GM23338 (cell line): ENCODE data around the gene KNTC1. TPM values are rescaled to one million over a fixed set of nuclear protein-coding genes. Genes with fewer than 3 reads are reported as not detected.

ENCODE experiments used
- ATAC-seq: fragments of 200-7000 bp; cut with Tn5 transposase; 3 replicates; pipeline ENCODE4 v1.9.1; 2020
- DNase-seq: peaks from one replicate; pipeline ENCODE4 v3.0.0-alpha.2; 2015; ENCODE audit warnings: low spot score
- H2AFZ ChIP-seq: fragments of 200-600 bp; sonication (generic); 2 replicates; pipeline ENCODE4 v1.8.0; 2016; ENCODE audit warnings: antibody characterized with exemption, mild to moderate bottlenecking, moderate library complexity
- H3F3A ChIP-seq: fragments of 200-600 bp; sonication (generic); replicated peaks from 2 replicates; pipeline ENCODE4 v1.8.0; 2017; ENCODE audit warnings: antibody characterized with exemption, mixed run types, low read depth
- H3K27ac ChIP-seq: fragments of 200-600 bp; sonication (generic); 2 replicates; pipeline ENCODE4 v1.6.1; 2016; ENCODE audit warnings: low read depth
- H3K27me3 ChIP-seq: fragments of 200-600 bp; sonication (generic); 2 replicates; pipeline ENCODE4 v1.8.0; 2016; ENCODE audit warnings: mild to moderate bottlenecking, mixed run types, moderate library complexity; ENCODE audit not compliant: insufficient read depth
- H3K36me3 ChIP-seq: fragments of 200-600 bp; sonication (generic); 2 replicates; pipeline ENCODE4 v1.8.0; 2016; ENCODE audit warnings: mild to moderate bottlenecking; ENCODE audit not compliant: insufficient read depth
- H3K4me1 ChIP-seq: fragments of 200-600 bp; sonication (generic); 2 replicates; pipeline ENCODE4 v1.8.0; 2016; ENCODE audit warnings: mild to moderate bottlenecking, moderate library complexity; ENCODE audit not compliant: insufficient read depth
- H3K4me2 ChIP-seq: fragments of 200-600 bp; sonication (generic); 2 replicates; pipeline ENCODE4 v1.7.1; 2017; ENCODE audit warnings: mixed run types
- H3K4me3 ChIP-seq: fragments of 200-600 bp; sonication (generic); 2 replicates; pipeline ENCODE4 v1.6.1; 2016; ENCODE audit warnings: mixed run types
- H3K79me2 ChIP-seq: fragments of 200-600 bp; sonication (generic); replicated peaks from 2 replicates; pipeline ENCODE4 v1.8.0; 2017; ENCODE audit warnings: mild to moderate bottlenecking; ENCODE audit not compliant: insufficient read depth
- H3K9me2 ChIP-seq: fragments of 200-600 bp; sonication (generic); 2 replicates; pipeline ENCODE4 v1.8.0; 2017; ENCODE audit not compliant: insufficient read depth
- H4K20me1 ChIP-seq: fragments of 200-600 bp; sonication (generic); replicated peaks from 2 replicates; pipeline ENCODE4 v1.8.0; 2017; ENCODE audit warnings: mild to moderate bottlenecking; ENCODE audit not compliant: insufficient read depth
- H3K27ac Mint-ChIP-seq: 2 replicates; pipeline ENCODE4 v1.8.0; 2020; ENCODE audit warnings: inconsistent platforms, mild to moderate bottlenecking, moderate library complexity, mixed read lengths
- H3K27me3 Mint-ChIP-seq: 3 replicates; pipeline ENCODE4 v1.8.0; 2022; ENCODE audit warnings: low read depth, mild to moderate bottlenecking, moderate library complexity, mixed read lengths, inconsistent platforms; ENCODE audit not compliant: insufficient read depth, poor library complexity
- H3K36me3 Mint-ChIP-seq: 3 replicates; pipeline ENCODE4 v1.8.0; 2021; ENCODE audit warnings: low read depth, mild to moderate bottlenecking, inconsistent platforms, moderate library complexity, mixed read lengths
- H3K4me1 Mint-ChIP-seq: 3 replicates; pipeline ENCODE4 v1.8.0; 2020; ENCODE audit warnings: mild to moderate bottlenecking, inconsistent platforms, mixed read lengths
- H3K4me3 Mint-ChIP-seq: 3 replicates; pipeline ENCODE4 v1.8.0; 2021; ENCODE audit warnings: moderate library complexity, mild to moderate bottlenecking, inconsistent platforms, mixed read lengths
- H3K9me3 Mint-ChIP-seq: 3 replicates; pipeline ENCODE4 v1.8.0; 2020; ENCODE audit warnings: moderate library complexity, mild to moderate bottlenecking, inconsistent platforms, mixed read lengths
- CREB1 ChIP-seq: fragments of 250-450 bp; sonication (Bioruptor Pico); IDR thresholded peaks from 2 replicates; pipeline ENCODE4 v1.5.0; 2020; ENCODE audit warnings: low read depth, mild to moderate bottlenecking, moderate library complexity
- EZH2 ChIP-seq: fragments of 200-600 bp; sonication (generic); IDR thresholded peaks from one replicate; pipeline ENCODE4 v1.8.0; 2017; ENCODE audit warnings: antibody characterized with exemption, mild to moderate bottlenecking, low read depth; ENCODE audit not compliant: unreplicated experiment
- EZH2phosphoT487 ChIP-seq: fragments of 200-600 bp; sonication (generic); IDR thresholded peaks from one replicate; pipeline ENCODE4 v1.8.1; 2018; ENCODE audit warnings: antibody characterized with exemption; ENCODE audit not compliant: unreplicated experiment
- JUNB ChIP-seq: IDR thresholded peaks from one replicate; pipeline ENCODE4 v1.6.1; 2016; ENCODE audit warnings: antibody characterized with exemption; ENCODE audit not compliant: unreplicated experiment
- NANOG ChIP-seq: IDR thresholded peaks from 2 replicates; pipeline ENCODE4 v1.6.1; 2016; ENCODE audit warnings: antibody characterized with exemption, borderline replicate concordance
- POLR2AphosphoS5 ChIP-seq: IDR thresholded peaks from 2 replicates; pipeline ENCODE4 v1.6.1; 2016; ENCODE audit warnings: antibody characterized with exemption, low read depth
- STAT1 ChIP-seq: IDR thresholded peaks from one replicate; pipeline ENCODE4 v1.6.1; 2016; ENCODE audit warnings: antibody characterized with exemption; ENCODE audit not compliant: unreplicated experiment
- ZNF114 ChIP-seq: fragments of 250-450 bp; sonication (Bioruptor Pico); IDR thresholded peaks from 2 replicates; pipeline ENCODE4 v1.5.0; 2020; ENCODE audit warnings: mild to moderate bottlenecking, moderate library complexity
- ZNF331 ChIP-seq: fragments of 250-450 bp; sonication (Bioruptor Pico); IDR thresholded peaks from 2 replicates; pipeline ENCODE4 v1.5.0; 2020; ENCODE audit warnings: low read depth, mild to moderate bottlenecking, moderate library complexity
- polyA plus RNA-seq: library from polyadenylated mRNA; unstranded; fragments of >200 nt; fragmentation: Nextera tagmentation; extraction: Ambion mirVana; gene quantifications from 2 replicates; pipeline ENCODE4 v1.2.1, GENCODE V29; 2016
- total RNA-seq: library from RNA; depleted of rRNA; stranded (reverse); fragments of >200 nt; shearing (Covaris generic); gene quantifications from 2 replicates; pipeline ENCODE4 v1.2.3, GENCODE V29; 2014
- TF ChIP-seq, protein P1 (sequence below), 2 experiments: fragments of 200-600 bp in 1 of 2; sonication (generic) in 1 of 2; conservative IDR thresholded peaks; 2 replicates each; pipeline versions ENCODE4 v1.5.1 to v1.6.1; 2016 to 2017; ENCODE audit warnings: antibody characterized with exemption in 2 of 2, low read depth in 2 of 2, mild to moderate bottlenecking in 2 of 2, moderate library complexity in 1 of 2
- TF ChIP-seq, protein P2 (sequence below): IDR thresholded peaks from 2 replicates; pipeline ENCODE4 v1.6.1; 2016; ENCODE audit warnings: antibody characterized with exemption
- TF ChIP-seq, protein P3 (sequence below): IDR thresholded peaks from one replicate; pipeline ENCODE4 v1.6.1; 2018; ENCODE audit warnings: antibody characterized with exemption; ENCODE audit not compliant: unreplicated experiment
- TF ChIP-seq, protein P4 (sequence below): fragments of 250-450 bp; sonication (Bioruptor Pico); IDR thresholded peaks from 2 replicates; pipeline ENCODE4 v1.5.0; 2020; ENCODE audit warnings: mild to moderate bottlenecking, moderate library complexity

Gene KNTC1
- total and polyA plus RNA-seq, 2 experiments from 2014 or later: 55.2 to 98.0 TPM

DNA sequence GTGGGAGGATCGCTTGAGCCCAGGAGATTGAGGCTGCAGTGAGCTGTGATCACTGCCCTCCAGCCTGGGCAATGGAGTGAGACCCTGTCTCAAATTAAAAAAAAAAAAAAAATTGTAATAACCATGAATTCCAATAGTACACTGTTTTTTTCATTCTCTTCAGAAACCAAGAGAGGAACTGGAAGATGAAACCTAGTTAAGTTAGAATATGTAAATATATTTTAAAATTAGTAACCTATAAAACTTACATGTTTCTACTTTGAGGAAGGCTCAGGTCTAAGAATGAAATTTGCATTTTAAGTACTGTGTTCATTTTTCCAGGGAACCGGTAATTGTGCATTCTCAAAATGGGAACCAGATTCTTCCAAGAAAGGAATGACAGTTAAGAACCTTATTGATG, 18.8 kb downstream of the KNTC1 start:
- TF ChIP-seq, protein P1, sequence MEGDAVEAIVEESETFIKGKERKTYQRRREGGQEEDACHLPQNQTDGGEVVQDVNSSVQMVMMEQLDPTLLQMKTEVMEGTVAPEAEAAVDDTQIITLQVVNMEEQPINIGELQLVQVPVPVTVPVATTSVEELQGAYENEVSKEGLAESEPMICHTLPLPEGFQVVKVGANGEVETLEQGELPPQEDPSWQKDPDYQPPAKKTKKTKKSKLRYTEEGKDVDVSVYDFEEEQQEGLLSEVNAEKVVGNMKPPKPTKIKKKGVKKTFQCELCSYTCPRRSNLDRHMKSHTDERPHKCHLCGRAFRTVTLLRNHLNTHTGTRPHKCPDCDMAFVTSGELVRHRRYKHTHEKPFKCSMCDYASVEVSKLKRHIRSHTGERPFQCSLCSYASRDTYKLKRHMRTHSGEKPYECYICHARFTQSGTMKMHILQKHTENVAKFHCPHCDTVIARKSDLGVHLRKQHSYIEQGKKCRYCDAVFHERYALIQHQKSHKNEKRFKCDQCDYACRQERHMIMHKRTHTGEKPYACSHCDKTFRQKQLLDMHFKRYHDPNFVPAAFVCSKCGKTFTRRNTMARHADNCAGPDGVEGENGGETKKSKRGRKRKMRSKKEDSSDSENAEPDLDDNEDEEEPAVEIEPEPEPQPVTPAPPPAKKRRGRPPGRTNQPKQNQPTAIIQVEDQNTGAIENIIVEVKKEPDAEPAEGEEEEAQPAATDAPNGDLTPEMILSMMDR (conservative IDR thresholded peaks at IDR 0.05; ENCODE audit: low read depth in 2 of 2): no peak
- TF ChIP-seq ZNF114 (CRISPR knock-in tag) (no peak), EZH2 (no peak), POLR2AphosphoS5 (no peak), ZNF331 (CRISPR knock-in tag) (no peak), STAT1 (no peak), NANOG (no peak), EZH2phosphoT487 (no peak), JUNB (no peak), CREB1 (no peak)
- TF ChIP-seq, protein P2, sequence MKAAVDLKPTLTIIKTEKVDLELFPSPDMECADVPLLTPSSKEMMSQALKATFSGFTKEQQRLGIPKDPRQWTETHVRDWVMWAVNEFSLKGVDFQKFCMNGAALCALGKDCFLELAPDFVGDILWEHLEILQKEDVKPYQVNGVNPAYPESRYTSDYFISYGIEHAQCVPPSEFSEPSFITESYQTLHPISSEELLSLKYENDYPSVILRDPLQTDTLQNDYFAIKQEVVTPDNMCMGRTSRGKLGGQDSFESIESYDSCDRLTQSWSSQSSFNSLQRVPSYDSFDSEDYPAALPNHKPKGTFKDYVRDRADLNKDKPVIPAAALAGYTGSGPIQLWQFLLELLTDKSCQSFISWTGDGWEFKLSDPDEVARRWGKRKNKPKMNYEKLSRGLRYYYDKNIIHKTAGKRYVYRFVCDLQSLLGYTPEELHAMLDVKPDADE: no peak
- TF ChIP-seq, protein P3, sequence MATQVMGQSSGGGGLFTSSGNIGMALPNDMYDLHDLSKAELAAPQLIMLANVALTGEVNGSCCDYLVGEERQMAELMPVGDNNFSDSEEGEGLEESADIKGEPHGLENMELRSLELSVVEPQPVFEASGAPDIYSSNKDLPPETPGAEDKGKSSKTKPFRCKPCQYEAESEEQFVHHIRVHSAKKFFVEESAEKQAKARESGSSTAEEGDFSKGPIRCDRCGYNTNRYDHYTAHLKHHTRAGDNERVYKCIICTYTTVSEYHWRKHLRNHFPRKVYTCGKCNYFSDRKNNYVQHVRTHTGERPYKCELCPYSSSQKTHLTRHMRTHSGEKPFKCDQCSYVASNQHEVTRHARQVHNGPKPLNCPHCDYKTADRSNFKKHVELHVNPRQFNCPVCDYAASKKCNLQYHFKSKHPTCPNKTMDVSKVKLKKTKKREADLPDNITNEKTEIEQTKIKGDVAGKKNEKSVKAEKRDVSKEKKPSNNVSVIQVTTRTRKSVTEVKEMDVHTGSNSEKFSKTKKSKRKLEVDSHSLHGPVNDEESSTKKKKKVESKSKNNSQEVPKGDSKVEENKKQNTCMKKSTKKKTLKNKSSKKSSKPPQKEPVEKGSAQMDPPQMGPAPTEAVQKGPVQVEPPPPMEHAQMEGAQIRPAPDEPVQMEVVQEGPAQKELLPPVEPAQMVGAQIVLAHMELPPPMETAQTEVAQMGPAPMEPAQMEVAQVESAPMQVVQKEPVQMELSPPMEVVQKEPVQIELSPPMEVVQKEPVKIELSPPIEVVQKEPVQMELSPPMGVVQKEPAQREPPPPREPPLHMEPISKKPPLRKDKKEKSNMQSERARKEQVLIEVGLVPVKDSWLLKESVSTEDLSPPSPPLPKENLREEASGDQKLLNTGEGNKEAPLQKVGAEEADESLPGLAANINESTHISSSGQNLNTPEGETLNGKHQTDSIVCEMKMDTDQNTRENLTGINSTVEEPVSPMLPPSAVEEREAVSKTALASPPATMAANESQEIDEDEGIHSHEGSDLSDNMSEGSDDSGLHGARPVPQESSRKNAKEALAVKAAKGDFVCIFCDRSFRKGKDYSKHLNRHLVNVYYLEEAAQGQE: no peak
- TF ChIP-seq, protein P4, sequence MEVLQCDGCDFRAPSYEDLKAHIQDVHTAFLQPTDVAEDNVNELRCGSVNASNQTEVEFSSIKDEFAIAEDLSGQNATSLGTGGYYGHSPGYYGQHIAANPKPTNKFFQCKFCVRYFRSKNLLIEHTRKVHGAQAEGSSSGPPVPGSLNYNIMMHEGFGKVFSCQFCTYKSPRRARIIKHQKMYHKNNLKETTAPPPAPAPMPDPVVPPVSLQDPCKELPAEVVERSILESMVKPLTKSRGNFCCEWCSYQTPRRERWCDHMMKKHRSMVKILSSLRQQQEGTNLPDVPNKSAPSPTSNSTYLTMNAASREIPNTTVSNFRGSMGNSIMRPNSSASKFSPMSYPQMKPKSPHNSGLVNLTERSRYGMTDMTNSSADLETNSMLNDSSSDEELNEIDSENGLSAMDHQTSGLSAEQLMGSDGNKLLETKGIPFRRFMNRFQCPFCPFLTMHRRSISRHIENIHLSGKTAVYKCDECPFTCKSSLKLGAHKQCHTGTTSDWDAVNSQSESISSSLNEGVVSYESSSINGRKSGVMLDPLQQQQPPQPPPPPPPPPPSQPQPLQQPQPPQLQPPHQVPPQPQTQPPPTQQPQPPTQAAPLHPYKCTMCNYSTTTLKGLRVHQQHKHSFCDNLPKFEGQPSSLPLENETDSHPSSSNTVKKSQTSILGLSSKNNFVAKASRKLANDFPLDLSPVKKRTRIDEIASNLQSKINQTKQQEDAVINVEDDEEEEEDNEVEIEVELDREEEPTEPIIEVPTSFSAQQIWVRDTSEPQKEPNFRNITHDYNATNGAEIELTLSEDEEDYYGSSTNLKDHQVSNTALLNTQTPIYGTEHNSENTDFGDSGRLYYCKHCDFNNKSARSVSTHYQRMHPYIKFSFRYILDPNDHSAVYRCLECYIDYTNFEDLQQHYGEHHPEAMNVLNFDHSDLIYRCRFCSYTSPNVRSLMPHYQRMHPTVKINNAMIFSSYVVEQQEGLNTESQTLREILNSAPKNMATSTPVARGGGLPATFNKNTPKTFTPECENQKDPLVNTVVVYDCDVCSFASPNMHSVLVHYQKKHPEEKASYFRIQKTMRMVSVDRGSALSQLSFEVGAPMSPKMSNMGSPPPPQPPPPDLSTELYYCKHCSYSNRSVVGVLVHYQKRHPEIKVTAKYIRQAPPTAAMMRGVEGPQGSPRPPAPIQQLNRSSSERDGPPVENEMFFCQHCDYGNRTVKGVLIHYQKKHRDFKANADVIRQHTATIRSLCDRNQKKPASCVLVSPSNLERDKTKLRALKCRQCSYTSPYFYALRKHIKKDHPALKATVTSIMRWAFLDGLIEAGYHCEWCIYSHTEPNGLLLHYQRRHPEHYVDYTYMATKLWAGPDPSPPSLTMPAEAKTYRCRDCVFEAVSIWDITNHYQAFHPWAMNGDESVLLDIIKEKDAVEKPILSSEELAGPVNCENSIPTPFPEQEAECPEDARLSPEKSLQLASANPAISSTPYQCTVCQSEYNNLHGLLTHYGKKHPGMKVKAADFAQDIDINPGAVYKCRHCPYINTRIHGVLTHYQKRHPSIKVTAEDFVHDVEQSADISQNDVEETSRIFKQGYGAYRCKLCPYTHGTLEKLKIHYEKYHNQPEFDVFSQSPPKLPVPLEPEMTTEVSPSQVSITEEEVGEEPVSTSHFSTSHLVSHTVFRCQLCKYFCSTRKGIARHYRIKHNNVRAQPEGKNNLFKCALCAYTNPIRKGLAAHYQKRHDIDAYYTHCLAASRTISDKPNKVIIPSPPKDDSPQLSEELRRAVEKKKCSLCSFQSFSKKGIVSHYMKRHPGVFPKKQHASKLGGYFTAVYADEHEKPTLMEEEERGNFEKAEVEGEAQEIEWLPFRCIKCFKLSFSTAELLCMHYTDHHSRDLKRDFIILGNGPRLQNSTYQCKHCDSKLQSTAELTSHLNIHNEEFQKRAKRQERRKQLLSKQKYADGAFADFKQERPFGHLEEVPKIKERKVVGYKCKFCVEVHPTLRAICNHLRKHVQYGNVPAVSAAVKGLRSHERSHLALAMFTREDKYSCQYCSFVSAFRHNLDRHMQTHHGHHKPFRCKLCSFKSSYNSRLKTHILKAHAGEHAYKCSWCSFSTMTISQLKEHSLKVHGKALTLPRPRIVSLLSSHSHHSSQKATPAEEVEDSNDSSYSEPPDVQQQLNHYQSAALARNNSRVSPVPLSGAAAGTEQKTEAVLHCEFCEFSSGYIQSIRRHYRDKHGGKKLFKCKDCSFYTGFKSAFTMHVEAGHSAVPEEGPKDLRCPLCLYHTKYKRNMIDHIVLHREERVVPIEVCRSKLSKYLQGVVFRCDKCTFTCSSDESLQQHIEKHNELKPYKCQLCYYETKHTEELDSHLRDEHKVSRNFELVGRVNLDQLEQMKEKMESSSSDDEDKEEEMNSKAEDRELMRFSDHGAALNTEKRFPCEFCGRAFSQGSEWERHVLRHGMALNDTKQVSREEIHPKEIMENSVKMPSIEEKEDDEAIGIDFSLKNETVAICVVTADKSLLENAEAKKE (CRISPR knock-in tag): no peak
- Histone ChIP-seq H3K9me2 (no peaks in the 10 kb centered on the region), H3K4me3 (no peak overlapping the region), H3K4me2 (no peak overlapping the region), H3F3A (no peaks in the 10 kb centered on the region), H3K27me3 (no peaks in the 10 kb centered on the region), H3K27ac (no peak overlapping the region), H3K79me2 (no peaks in the 10 kb centered on the region), H3K4me1 (no peaks in the 10 kb centered on the region), H2AFZ (no peak overlapping the region), H3K36me3 (peaks cover 53% of the 10 kb centered on the region), H4K20me1 (peaks cover 4% of the 10 kb centered on the region)
- DNase-seq (no peak), ATAC-seq (no peak)
- H3K9me3 Mint-ChIP-seq: no peaks in the 10 kb centered on the region
- H3K36me3 Mint-ChIP-seq: peaks cover 64% of the 10 kb centered on the region
- no peak overlapping the region for H3K4me3 Mint-ChIP-seq
- no peaks in the 10 kb centered on the region for H3K27me3 Mint-ChIP-seq
- H3K4me1 Mint-ChIP-seq: no peaks in the 10 kb centered on the region
- no peak overlapping the region for H3K27ac Mint-ChIP-seq
